ENCODE measurements around the gene TSHR. TPM values are rescaled to one million over a fixed set of nuclear protein-coding genes. Genes with fewer than 3 reads are reported as not detected.
"Not testable (repeated sequence)": the region's sequence is repeated elsewhere in the genome, so short reads cannot be mapped to it uniquely, and the experiment has no call there.

Gene TSHR
- total RNA-seq, 1 donor from 2014 or later: 0.50 TPM

DNA sequence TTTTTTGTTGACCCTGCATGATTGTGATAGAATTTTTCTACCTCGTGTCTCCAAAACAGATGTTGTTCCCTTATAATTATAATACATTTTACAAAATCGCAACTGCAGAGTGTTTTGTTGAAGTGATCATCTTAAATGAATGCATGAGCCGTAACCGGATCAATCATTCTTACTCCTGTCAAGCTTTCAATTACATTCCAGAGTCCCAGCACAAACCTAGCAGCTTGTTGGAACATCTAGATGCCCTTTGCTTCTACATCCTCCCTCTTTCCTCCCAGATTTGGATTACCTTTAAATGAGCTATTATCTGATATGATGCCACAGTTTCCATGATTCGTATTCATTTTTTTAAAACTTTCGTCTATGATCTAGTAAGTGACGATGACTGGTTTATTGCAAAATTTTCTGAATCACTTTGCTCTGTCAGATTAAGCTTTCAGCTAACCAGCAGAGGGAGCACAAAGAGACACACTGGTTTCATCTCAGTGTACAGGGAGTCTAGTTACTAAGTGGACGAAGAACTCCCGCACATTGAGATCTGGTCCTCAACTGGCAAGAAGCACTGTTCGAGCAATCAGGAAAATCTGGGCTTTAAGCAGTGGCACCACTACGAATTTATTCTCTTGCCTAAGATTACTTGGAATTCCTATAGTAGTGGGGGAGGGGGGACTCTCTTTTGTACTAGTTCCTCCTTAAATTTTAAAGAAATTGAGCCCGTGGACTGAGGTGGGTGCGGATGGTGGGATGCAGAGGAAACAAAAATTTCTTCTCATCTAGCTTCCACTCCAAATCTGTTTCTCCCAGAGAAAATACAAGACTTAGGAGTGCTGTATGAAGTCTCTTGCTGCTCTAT is 40.9 kb downstream of the TSHR start:
- DNase-seq (ENCODE audit: low read depth): peak; percentile 79

DNA sequence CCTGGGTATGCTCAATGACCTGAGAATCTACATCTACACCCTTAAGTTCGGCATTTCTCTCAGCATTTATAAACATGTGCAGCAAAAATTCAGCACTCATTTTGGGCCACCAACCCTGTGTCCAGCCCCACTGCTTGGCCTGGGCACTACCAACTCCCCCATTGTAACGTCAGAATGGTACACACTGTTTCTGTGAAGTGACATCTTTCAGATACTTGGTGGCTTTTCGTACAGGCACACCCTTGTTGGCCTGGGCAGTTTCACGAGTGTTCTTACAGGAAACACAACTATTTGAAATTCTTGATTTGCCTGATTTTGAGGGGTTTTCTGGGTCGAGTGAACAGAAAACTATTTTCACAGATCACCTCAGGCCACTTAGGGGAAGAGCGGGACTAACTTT is 46.0 kb downstream of the TSHR start:
- no peak for DNase-seq (ENCODE audit: low read depth)

DNA sequence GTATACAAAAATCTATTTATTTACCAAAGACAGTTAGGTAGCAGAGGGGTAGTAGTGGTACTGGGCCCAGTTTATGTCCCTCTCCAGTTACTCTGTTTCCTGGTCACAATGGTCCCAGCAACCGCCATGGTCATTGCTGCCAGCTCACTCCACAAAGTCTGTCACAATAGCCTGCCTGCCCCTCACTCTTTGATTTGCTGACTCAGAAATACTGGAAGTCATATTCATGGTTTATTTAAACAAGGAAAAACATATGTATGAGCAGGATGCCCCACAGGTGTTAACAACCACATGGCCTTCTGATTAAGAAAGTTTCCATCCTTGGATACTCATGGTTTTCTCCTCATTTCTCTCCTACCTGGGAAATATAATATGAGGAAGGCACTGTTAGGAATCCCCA is 49.2 kb downstream of the TSHR start:
- DNase-seq (ENCODE audit: low read depth): no peak

DNA sequence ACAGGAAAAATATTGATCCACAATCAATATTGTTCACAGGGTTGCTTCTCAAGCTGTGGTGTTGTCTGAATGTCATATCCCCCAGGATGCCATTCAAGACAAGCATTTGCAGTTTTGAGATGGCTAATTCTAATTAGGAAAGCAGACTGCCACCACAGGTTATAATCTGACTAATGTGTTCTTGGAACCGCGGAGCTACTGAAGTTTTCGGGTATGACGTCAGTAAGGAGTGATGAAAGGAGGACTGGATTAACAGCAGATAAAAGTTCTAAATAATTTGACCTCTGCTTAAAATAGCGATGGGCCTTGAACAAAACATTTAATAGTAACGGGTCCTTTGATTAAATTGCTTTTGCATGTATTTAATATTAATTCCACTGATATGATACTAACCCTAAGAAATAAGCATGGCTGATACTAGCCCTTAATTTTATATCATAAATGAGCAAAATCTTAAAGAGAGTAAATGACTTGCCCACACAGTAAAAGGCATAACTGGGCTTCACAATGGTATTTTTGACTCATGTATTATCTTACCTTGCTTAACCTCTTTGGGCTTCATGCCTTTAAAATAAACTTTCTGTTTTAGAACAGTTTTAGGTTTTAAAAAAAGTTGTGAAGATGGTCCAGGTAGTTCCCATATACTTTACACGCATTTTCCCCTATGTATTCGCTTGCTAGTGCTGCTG is 50.3 kb downstream of the TSHR start:
- no peak for DNase-seq (ENCODE audit: low read depth)

DNA sequence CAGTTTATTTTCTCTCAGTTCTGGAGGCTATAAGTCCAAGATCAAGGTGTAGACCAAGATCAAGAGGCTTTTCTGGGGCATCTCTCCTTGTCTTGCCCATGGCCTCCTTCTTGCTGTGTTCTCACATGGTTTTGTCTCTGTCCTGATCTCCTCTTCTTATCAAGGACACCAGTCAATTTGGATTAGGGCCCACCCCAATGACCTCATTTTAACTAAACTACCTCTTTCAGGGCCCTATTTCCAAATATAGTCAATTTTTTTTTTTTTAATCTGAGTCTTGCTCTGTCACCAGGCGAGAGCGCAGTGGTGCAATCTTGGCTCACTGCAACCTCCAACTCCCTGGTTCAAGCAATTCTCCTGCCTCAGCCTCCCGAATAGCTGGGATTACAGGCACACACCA is 50.8 kb downstream of the TSHR start:
- no peak for DNase-seq (ENCODE audit: low read depth)

DNA sequence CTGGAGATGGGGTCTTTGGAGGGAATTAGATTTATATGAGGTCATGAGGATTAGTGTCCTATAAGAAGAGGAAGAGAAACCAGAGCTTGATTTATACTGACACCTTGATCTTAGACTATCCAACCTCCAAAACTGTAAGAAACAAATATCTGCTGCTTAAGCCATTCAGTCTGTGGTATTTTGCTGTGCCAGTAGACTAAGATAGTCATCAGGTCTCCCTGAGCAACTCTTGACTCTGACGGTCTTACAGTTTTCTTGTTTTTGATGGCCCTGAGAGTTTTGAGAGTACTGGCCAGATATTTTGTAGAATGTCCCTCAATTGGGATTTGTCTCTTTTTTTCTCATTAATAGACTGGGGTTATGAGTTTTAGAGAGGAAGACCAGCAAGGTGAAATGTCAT is 51.7 kb downstream of the TSHR start:
- no peak for DNase-seq (ENCODE audit: low read depth)

DNA sequence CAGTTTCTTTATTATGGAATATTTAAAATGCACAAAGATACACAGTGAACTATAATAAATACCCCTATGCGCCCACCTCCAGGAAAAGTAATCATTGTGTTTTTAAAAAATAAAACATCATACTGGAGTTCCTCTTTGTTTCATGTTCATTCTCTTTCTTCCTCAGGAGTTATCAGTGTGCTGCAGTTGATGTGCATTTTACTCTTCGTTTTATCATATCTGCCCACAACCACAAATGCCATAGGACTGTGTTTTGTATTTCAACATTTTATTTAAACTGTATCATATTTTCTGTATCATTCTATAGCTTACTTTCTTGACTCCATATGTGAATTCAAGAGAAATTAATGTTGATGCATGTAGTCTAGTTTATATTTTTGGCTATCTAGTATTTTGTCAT is 53.9 kb downstream of the TSHR start:
- DNase-seq (ENCODE audit: low read depth): no peak

DNA sequence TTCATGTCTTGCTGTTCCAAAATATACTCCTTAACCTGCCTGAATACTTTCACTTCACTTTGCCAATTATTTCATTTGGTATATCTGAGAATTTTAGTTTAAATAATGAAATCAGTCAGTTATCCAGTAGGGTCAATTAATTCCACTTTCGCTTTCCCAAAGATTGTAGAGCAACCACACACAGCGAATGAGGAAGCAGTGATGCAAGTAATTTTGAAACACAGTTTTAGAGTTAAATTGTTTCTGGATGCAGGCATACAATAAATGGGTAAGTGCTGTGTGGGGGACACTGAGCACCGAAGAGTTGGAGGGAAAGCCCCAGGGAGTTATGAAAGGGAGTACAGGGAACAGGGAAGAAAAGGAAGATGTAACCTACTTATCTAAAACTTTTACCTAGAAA is 62.8 kb downstream of the TSHR start:
- DNase-seq (ENCODE audit: low read depth): no peak

DNA sequence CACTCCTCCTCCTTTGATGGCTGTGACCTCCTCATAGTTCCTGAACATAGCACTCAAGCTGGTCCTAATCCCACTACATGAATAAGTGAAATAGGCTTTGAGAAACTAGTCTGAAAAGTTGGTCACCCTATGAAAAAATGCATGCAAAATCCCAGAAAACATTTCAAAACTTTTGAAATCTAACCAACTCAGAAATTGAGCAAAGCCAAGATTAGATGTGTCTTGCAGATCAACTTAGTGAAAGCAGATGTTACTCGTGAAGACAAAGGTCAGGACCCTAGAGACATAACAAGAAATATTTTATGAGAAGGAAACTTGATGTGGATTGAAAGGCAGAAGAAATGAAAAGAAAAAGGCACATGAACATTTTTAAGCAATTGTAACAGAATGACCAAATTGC is 63.3 kb downstream of the TSHR start:
- DNase-seq (ENCODE audit: low read depth): no peak

DNA sequence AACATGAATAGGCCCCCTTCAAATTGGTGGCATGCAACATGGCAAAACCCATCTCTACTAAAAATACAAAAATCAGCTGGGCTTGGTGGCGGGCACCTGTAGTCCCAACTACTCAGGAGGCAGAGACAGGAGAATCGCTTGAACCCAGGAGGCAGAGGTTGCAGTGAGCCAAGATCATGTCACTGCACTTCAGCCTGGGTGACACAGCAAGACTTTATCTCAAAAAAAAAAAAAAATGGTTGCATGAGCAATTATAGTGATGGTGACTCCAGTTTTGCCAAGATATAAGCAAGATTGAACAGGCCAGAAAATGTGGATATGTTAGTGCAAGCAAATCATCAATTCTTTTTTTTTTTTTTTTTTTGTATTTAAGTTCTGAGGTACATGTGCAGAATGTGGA is 63.7 kb downstream of the TSHR start:
- DNase-seq (ENCODE audit: low read depth): not testable (repeated sequence)

DNA sequence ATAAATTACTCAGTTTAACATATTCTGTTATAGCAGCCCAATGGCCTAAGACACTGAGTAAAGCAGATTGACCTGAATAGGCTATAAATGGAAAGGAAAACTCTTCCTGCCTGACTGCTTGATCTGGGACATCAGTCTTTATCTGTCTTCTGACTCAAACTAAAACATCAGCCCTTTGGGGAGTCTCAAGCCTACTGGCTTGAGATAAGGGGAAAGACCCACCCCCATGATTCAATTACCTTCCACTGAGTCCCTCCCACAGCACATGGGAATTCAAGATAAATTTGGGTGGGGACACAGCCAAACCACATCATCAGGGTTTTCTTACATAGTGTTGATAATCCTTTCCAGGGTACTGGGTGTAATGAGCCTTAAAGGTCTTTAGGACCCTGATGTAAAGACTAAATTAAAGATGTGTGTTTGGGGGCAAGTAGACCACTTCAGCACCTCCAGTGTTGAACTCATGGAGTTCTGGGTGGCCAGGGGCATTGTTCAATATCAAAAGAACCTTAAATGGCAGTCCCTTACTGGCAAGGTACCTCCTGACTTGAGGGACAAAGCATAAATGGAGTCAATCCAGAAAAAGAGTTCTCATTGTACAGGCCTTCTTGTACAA is 67.8 kb downstream of the TSHR start:
- DNase-seq (ENCODE audit: low read depth): no peak

DNA sequence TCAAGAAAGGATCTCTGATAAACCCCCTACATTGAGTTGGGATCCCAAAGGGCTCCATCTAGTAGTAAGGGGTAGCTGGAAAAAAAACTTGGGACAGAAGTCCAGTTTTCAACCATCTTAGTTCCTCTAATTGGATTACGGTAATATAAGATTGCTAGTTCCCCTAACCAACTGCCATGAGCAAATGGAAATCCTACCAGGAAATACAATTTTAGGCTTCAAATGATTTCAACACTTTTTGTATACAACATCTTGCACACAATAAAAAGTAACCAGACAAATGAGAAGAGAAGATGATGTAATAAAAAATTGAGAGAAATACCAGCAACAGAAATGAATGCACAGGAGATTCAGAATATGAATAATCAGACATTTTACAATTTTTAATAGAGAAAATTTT is 73.0 kb downstream of the TSHR start:
- DNase-seq (ENCODE audit: low read depth): no peak

DNA sequence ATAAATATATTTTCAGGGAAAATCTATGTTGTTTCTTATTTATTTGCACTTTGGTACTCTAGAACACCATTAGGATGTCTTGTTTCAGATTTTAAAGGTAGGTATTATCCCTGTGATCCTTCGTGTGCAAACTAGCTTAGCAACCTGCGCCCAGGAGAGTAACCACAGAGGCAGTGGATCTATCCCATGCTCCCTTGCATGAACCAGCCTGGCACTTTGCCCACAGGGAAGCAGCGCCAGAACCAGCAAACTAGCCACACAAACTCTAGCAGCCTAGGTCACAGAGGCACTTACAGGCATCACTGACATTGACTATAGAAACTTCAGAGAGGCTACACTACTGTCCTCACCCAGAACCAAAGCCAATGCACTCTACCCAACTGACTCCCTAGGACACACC is 76.1 kb downstream of the TSHR start:
- DNase-seq (ENCODE audit: low read depth): peak; percentile 2

DNA sequence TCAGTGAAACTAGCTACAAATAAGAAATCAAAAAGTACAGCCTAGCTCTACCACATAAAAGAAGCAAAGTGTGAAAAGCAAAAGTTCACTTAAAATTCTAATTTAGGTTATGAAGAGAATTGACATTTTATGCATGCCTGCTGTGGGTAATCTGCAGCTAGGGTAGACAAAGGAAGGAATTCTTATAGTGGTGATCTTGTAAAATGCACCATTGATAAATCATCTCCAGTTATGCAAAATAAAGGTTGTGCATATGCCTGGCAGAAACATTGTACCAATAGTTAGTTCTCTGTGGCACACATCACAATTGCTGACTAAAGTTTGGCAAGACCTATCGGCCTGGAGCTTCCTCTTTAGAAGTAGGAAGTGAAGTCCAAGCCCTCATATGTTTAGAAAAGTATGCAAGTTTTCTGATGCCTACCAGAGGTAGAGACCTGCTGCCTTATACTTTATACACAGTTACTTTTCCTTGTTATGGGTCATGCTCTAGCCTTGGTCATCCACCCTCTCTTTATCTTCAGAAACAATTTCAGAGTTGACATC is 78.3 kb downstream of the TSHR start:
- DNase-seq (ENCODE audit: low read depth): no peak

DNA sequence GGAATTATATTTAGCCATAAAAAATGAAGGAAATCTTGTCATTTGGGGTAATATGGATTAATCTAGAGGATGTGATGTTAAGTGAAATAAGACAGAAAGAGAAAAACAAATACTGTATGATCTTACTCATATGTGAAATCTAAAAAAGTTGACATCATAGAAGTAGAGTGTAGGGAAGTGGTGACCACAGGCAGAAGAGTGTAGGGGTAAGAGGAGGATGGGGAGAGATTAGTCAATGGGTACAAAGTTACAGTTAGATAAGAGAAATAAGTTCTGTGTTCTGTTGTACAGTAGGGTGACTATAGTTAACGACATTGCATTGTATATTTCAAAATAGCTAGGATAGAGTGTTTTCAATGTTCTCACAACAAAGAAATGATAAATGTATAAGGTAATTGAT is 87.0 kb downstream of the TSHR start:
- DNase-seq (ENCODE audit: low read depth): no peak

DNA sequence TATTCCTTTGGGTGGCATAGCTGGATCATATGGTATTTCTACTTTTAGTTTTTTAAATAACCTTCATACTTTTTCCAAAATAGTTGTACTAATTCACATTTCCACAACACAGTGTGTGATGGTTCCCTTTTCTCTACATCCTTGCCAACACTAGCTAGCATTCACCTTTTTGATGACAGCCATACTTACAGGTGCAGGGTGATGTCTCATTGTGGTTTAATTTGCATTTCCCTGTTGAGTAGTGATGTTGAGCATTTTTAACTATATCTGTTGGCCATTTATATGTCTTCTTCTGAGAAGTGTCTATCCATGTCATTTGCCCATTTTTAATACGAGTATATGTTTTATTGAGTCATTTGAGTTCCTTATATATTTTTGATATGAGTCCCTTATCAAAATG is 96.1 kb downstream of the TSHR start:
- no peak for DNase-seq (ENCODE audit: low read depth)

DNA sequence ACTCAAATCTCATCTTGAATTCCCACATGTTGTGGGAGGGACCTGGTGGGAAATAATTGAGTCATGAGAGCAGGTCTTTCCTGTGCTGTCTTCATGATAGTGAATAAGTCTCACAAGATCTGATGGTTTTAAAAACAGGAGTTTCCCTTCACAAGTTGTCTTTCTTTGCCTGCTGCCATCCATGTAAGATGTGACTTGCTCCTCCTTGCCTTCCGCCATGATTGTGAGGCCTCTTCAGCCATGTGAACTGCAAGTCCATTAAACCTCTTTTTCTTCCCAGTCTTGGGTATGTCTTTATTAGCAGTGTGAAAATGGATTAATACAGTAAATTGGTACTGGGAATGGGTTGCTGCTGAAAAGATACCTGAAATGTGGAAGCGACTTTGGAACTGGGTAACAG is 98.6 kb downstream of the TSHR start:
- DNase-seq (ENCODE audit: low read depth): not testable (repeated sequence)

DNA sequence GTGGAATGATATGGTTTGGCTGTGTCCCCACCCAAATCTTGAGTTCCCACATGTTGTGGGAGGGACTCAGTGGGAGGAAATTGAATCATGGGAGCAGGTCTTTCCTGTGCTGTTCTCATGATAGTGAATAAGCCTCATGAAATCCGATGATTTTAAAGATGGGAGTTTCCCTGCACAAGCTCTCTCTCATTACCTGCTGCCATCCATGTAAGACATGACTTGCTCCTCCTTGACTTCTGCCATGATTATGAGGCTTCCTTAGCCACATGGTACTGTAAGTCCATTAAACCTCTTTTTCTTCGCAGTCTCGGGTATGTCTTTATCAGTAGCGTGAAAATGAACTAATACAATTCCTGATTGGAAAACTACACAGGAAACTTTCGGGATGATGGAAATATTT is 100.5 kb downstream of the TSHR start:
- no peak for DNase-seq (ENCODE audit: low read depth)

DNA sequence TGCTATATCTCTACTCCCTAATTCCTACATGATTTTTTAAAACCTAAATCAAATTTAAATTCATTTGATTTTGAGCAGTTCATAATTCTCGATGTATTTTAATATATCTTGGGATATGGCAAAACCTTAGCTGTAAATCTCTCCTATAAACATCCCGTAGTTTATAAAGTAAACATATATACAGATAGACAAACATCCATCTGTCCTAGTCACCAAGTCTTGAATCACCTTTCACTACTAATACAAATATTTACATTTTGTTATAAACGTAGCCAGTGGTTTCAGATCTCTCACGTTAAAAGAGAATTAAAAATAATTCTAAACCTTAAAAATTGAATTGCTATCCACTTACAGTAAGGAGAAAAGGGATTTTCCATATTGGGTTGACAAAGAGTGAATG is 107.0 kb downstream of the TSHR start:
- DNase-seq (ENCODE audit: low read depth): no peak

DNA sequence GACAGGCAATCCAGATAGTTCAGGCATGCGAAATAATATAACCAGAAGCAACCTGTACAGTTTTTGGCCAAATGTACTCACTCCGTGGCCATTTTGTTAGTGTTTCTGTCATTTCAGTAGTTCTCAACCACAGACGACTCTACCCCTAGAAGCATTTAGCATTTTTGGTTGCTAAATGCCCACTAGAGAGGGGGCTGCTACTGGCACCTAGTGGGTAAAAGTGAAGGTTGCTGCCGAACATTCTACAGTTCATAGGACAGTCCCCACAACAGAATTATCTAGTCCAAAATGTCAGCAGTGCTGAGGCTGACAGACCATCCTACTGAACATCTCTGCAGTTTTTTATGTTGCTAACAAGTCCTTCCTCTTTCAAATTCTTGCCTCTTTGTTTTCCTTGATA is 107.4 kb downstream of the TSHR start:
- DNase-seq (ENCODE audit: low read depth): no peak

DNA sequence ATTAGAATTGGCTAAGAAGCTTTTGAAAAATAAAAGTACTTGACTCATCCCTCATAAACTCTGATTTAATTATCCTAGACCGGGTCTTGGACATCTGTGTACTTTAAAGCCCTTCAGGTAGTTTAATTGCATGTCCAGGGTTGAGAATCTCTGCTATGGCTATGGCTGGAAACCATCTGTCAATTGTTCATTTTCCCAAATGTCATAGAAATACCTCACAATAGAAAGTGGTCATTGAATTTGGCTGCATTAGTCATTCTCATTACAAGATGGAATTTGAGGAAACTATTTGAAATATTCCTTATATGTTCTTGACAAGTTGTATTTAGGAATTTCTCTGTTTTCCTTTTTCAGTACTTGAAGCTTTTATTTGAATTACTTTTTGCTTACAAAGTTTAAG is 111.3 kb downstream of the TSHR start:
- DNase-seq (ENCODE audit: low read depth): no peak

DNA sequence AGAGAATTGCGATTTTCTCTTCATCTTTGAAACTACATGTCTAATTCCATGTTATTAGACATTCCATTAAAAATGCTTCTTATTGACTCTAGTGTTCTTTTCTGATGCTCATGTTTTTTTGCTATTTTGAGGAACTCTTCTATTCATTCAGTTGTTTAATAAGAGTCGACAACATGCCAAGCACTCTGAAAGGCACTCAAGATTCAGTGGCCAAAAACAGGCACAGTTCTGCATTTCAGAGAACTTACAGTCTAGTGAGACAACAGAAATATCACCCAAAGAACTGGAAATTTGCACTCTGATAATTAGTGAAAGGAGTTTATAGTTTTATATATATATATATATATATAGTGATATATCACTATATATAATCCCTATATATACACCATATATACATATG is 111.7 kb downstream of the TSHR start:
- DNase-seq (ENCODE audit: low read depth): no peak

Measured in renal cortical epithelial cell (primary cell).